ENCODE data around the gene COA7. TPM values are rescaled to one million over a fixed set of nuclear protein-coding genes. Genes with fewer than 3 reads are reported as not detected.

Gene COA7
- total and polyA plus RNA-seq, 12 donors, result 3.9 to 22.4 (median 14.8) TPM

GRCh38 chr1:52641307-52641706 is 56.8 kb downstream of the COA7 start:
- WGBS, 2 donors, result 81 to 82% methylated on average over 4 of the region's 4 CpGs
- DNase-seq (no peak), ATAC-seq (no peak)
- H3K9me3 ChIP-seq, result no peaks in the 10 kb centered on the region
- peaks cover 0 to 23% (median 0%) of the 10 kb centered on the region in 9 donors for H3K4me1 ChIP-seq
- no peaks in the 10 kb centered on the region for H3K27me3 ChIP-seq
- intact Hi-C loops (cut with DNase I), result no loop called here
- H3K36me3 ChIP-seq, result no peaks in the 10 kb centered on the region
- no peak for TF ChIP-seq CTCF (IDR thresholded peaks at IDR 0.05)
- H3K27ac ChIP-seq, result no peak overlapping the region
- no peak overlapping the region for H3K4me3 ChIP-seq

GRCh38 chr1:52640697-52641096 is 57.5 kb downstream of the COA7 start:
- Histone ChIP-seq H3K9me3 (no peaks in the 10 kb centered on the region), H3K4me3 (no peak overlapping the region), H3K36me3 (no peaks in the 10 kb centered on the region), H3K4me1 (peaks cover 0 to 26% (median 0%) of the 10 kb centered on the region in 9 donors), H3K27ac (no peak overlapping the region), H3K27me3 (no peaks in the 10 kb centered on the region)
- no peak for TF ChIP-seq CTCF (IDR thresholded peaks at IDR 0.05)
- DNase-seq, result no peak
- intact Hi-C loops (cut with DNase I), result no loop called here
- 85 to 90% methylated on average over 6 of the region's 6 CpGs for WGBS, 2 donors
- ATAC-seq, result no peak

GRCh38 chr1:52637946-52638345 is 60.2 kb downstream of the COA7 start:
- ATAC-seq (no peak), DNase-seq (no peak)
- no peaks in the 10 kb centered on the region for H3K9me3 ChIP-seq
- WGBS, 2 donors, result 58 to 72% methylated on average over 4 of the region's 4 CpGs
- H3K4me1 ChIP-seq, result peaks cover 0 to 27% (median under 1%) of the 10 kb centered on the region in 9 donors
- no peaks in the 10 kb centered on the region for H3K36me3 ChIP-seq
- intact Hi-C loops (cut with DNase I), result loop anchor here in 2 of 10 donors (2.0 to 10.0 kb wide), 2 partner anchors 37 to 83 kb away; partner anchors contain the start of gene TUT4 (in 1 of the 2)
- H3K27me3 ChIP-seq, result peaks cover 6 to 17% (median 13%) of the 10 kb centered on the region in 7 donors
- peak overlapping the region in 1 of 10 donors; percentile 89 for H3K27ac ChIP-seq
- TF ChIP-seq CTCF (IDR thresholded peaks at IDR 0.05), result no peak
- no peak overlapping the region for H3K4me3 ChIP-seq

GRCh38 chr1:52636721-52637695 is 61.1 kb downstream of the COA7 start:
- WGBS, 2 donors, result 61 to 74% methylated on average over 11 of the region's 11 CpGs

More at GRCh38 chr1:52636721-52637695, 61.1 kb downstream of the COA7 start:
- ATAC-seq (peak in 5 of 8 donors; percentile 18 to 62 (median 46)), DNase-seq (no peak)
- Histone ChIP-seq H3K4me1 (peaks cover 0 to 37% (median 8%) of the 10 kb centered on the region in 9 donors), H3K27me3 (peaks cover 11 to 26% (median 22%) of the 10 kb centered on the region in 7 donors), H3K27ac (peak overlapping the region in 3 of 10 donors; percentile 14 to 89 (median 25)), H3K4me3 (peak overlapping the region in 1 of 10 donors; percentile 17), H3K36me3 (no peaks in the 10 kb centered on the region), H3K9me3 (no peaks in the 10 kb centered on the region)
- no peak for TF ChIP-seq CTCF (IDR thresholded peaks at IDR 0.05)
- intact Hi-C loops (cut with DNase I), result loop anchor here in 1 of 10 donors (10.0 kb wide), 1 partner anchor 82 kb away; the partner anchor contains the start of gene TUT4
